AG04450 (cell line): Measurements from ENCODE around the gene PSG3. TPM values are rescaled to one million over a fixed set of nuclear protein-coding genes. Genes with fewer than 3 reads are reported as not detected.
"Not testable (repeated sequence)": the region's sequence is repeated elsewhere in the genome, so short reads cannot be mapped to it uniquely, and the experiment has no call there.

Experiments used
- CTCF ChIA-PET: fragments of 300-600, 350-600 bp; formaldehyde crosslinking; extraction: SDS; loops from one replicate; lab custom pipeline; 2022; ENCODE audit warnings: antibody characterized with exemption, inconsistent platforms; lab: Charles Lee
- POLR2A ChIA-PET: fragments of 350-600 bp; formaldehyde crosslinking; extraction: SDS; loops from one replicate; lab custom pipeline; 2021; ENCODE audit warnings: antibody characterized with exemption, inconsistent platforms; lab: Yijun Ruan, JAX
- DNase-seq: peaks from one replicate; pipeline ENCODE4 v3.0.0-alpha.2; 2011; ENCODE audit warnings: low read depth, low spot score
- H3K27ac ChIP-seq: one replicate; pipeline ENCODE4 v1.5.1; 2012; ENCODE audit warnings: low read depth, low read length, control low read depth
- H3K27me3 ChIP-seq: one replicate; pipeline ENCODE4 v1.6.0; 2012; ENCODE audit warnings: low read length; ENCODE audit not compliant: control insufficient read depth, insufficient read depth
- H3K4me3 ChIP-seq: 2 replicates; pipeline ENCODE4 v1.5.1; 2011; ENCODE audit warnings: mild to moderate bottlenecking, low read depth, low read length, control low read depth
- H3K9me3 ChIP-seq: 2 replicates; pipeline ENCODE4 v1.5.1; 2012; ENCODE audit warnings: low read length; ENCODE audit not compliant: control insufficient read depth, insufficient read depth
- CTCF ChIP-seq: IDR thresholded peaks from 2 replicates; pipeline ENCODE4 v1.5.1; 2011; ENCODE audit warnings: low read depth, low read length, control low read depth, inconsistent platforms
- polyA plus RNA-seq: library from polyadenylated mRNA; depleted of rRNA; stranded (reverse); fragments of >200 nt; gene quantifications from 2 replicates; pipeline ENCODE4 v1.2.3, GENCODE V29; 2011

Gene PSG3
- polyA plus RNA-seq, 1 experiment = 0.14 TPM

- no peak for DNase-seq
- TF ChIP-seq CTCF = no peak
- Histone ChIP-seq H3K27ac (no peak overlapping the region), H3K9me3 (peaks cover 7% of the 10 kb centered on the region; the same call in 1 of the 2 replicates), H3K4me3 (no peak overlapping the region), H3K27me3 (no peaks in the 10 kb centered on the region)
- POLR2A ChIA-PET = no interaction called here
- CTCF ChIA-PET = no interaction called here
Measured at GRCh38 chr19:42764836-42765235, 24.6 kb upstream of the PSG3 start.

DNA sequence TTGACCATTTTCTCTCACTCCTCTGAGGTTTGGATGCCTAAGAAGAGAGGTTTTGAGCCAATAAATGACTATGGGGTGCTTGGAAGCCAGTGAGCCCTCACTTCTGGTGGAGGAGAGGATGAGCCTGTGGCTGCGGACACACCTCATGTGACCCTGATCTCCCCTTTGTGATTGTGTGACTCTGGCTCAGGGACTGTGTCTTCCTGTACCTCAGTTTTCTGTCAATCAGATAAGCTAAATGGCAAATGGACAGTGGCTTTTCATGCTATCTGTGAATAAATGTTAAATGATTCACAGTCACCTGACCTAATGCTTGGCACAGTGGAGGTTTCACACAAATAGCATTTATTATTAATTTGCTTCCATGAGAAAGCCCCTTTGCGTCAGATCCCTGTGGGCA is 22.5 kb upstream of the PSG3 start:
- peaks cover 7% of the 10 kb centered on the region; the same call in 1 of the 2 replicates for H3K9me3 ChIP-seq
- TF ChIP-seq CTCF = no peak
- POLR2A ChIA-PET = interaction anchor here (0.6 kb wide), 2 partner anchors 77 to 210 kb away, joined by 3 to 7 read pairs; no protein-coding TSS in a partner anchor
- H3K27ac ChIP-seq = peak overlapping the region; percentile 88
- no peaks in the 10 kb centered on the region for H3K27me3 ChIP-seq
- CTCF ChIA-PET = no interaction called here
- DNase-seq = no peak
- no peak overlapping the region for H3K4me3 ChIP-seq

DNA sequence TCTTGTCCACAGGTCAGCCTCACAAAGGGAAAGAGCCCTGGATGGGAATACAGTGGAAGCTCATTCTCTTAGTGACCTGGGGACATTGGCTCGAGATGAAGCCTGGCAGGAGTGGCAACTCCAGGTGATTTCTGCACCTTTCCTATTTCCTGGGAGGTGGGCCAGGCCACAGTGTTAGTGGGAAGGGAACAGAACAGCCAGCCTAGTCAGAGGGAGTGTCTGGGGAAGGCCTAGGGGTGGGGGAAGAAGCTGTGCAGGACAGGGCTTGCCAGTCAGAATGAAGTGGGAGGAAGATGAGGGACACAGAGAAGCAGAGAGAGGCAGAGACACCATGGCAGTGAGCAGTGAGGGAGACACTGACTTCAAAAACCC is 21.6 kb upstream of the PSG3 start:
- CTCF ChIA-PET, H3K4me3 ChIP-seq, H3K9me3 ChIP-seq, H3K27me3 ChIP-seq, DNase-seq: not testable (repeated sequence)
- POLR2A ChIA-PET = interaction anchor here (0.7 kb wide), 1 partner anchor 574 kb away, joined by 7 read pairs; no protein-coding TSS in a partner anchor
- H3K27ac ChIP-seq = peak overlapping the region; percentile 88

GRCh38 chr19:42760954-42761923 is 21.0 kb upstream of the PSG3 start:
- POLR2A ChIA-PET = interaction anchor here (0.7 kb wide), 1 partner anchor 573 kb away, joined by 7 read pairs; no protein-coding TSS in a partner anchor
- H3K4me3 ChIP-seq, CTCF ChIA-PET, H3K27me3 ChIP-seq, H3K9me3 ChIP-seq: not testable (repeated sequence)
- peak; percentile 90 for DNase-seq
- peak overlapping the region; percentile 96 for H3K27ac ChIP-seq

GRCh38 chr19:42758667-42759066 is 18.4 kb upstream of the PSG3 start:
- H3K4me3 ChIP-seq, H3K27ac ChIP-seq, CTCF ChIA-PET, DNase-seq, POLR2A ChIA-PET, H3K27me3 ChIP-seq, H3K9me3 ChIP-seq: not testable (repeated sequence)
- 0 out of 2 replicates have a peak, but pooled peaks have one; percentile 13 for TF ChIP-seq CTCF

DNA sequence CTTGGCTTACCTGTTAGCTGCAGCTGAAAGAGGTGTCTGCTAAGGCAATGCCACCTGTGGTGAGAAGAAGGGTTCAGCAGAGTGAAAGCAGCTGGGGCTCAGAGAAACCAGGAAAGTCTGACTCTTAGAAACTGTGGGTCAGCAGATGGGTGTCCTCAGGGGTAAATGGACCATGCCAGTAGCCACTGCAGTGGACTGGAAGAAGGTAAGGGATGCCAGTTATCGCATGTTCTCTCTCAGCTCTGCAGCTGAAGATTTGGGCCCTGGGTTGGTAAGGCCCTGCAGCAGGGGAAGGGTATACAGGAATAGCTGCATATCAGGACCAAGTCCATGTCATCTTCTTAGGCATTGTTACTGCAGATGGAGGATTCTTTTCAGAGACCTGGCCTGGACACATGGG is 12.0 kb upstream of the PSG3 start:
- H3K9me3 ChIP-seq, POLR2A ChIA-PET, DNase-seq, H3K4me3 ChIP-seq, CTCF ChIA-PET, H3K27me3 ChIP-seq, H3K27ac ChIP-seq: not testable (repeated sequence)
